DOHH2 (cell line): ENCODE results near the gene RUNX1.

Source experiments
- H3F3A ChIP-seq: fragments of 200-600 bp; sonication (generic), shearing (Covaris generic); 2 replicates; pipeline ENCODE4 v1.6.0; 2016; ENCODE audit warnings: antibody characterized with exemption, mild to moderate bottlenecking; ENCODE audit not compliant: control insufficient read depth, insufficient read depth
- H3K27ac ChIP-seq: fragments of 200-600 bp; sonication (generic); 2 replicates; pipeline ENCODE4 v1.5.1; 2014; ENCODE audit warnings: low read depth, mild to moderate bottlenecking, low read length, moderate library complexity
- H3K27me3 ChIP-seq: fragments of 200-600 bp; sonication (generic); 2 replicates; pipeline ENCODE4 v1.6.1; 2014; ENCODE audit warnings: mild to moderate bottlenecking, low read length, mixed read lengths; ENCODE audit not compliant: control insufficient read depth
- H3K36me3 ChIP-seq: fragments of 200-600 bp; sonication (generic); 2 replicates; pipeline ENCODE4 v1.6.1; 2014; ENCODE audit warnings: mild to moderate bottlenecking, low read length, moderate library complexity, mixed read lengths; ENCODE audit not compliant: control insufficient read depth
- H3K4me1 ChIP-seq: fragments of 200-600 bp; sonication (generic); 2 replicates; pipeline ENCODE4 v1.6.1; 2014; ENCODE audit warnings: mild to moderate bottlenecking, low read length, mixed read lengths; ENCODE audit not compliant: control insufficient read depth
- H3K4me2 ChIP-seq: fragments of 200-600 bp; sonication (generic); 2 replicates; pipeline ENCODE4 v1.6.0; 2014; ENCODE audit warnings: mild to moderate bottlenecking, low read length, moderate library complexity
- H3K4me3 ChIP-seq: fragments of 200-600 bp; sonication (generic); 2 replicates; pipeline ENCODE4 v1.5.1; 2014; ENCODE audit warnings: mild to moderate bottlenecking, low read length, mixed read lengths
- H3K79me2 ChIP-seq: fragments of 200-600 bp; sonication (generic); 2 replicates; pipeline ENCODE4 v1.6.1; 2014; ENCODE audit warnings: mild to moderate bottlenecking, low read length, mixed read lengths; ENCODE audit not compliant: control insufficient read depth
- H3K9me2 ChIP-seq: fragments of 200-600 bp; sonication (generic); replicated peaks from 2 replicates; pipeline ENCODE4 v1.6.1; 2014; ENCODE audit warnings: mild to moderate bottlenecking, low read length, mixed read lengths; ENCODE audit not compliant: control insufficient read depth
- H3K9me3 ChIP-seq: fragments of 200-600 bp; sonication (generic); 2 replicates; pipeline ENCODE4 v1.6.1; 2014; ENCODE audit warnings: antibody characterized with exemption, low read length, mixed read lengths; ENCODE audit not compliant: control insufficient read depth, insufficient read depth
- H4K20me1 ChIP-seq: fragments of 200-600 bp; sonication (generic); 2 replicates; pipeline ENCODE4 v1.6.0; 2014; ENCODE audit warnings: low read depth, mild to moderate bottlenecking, antibody characterized with exemption, low read length, moderate library complexity; ENCODE audit not compliant: control insufficient read depth, insufficient read depth
- EZH2phosphoT487 ChIP-seq: fragments of 200-600 bp; sonication (generic); IDR thresholded peaks from 2 replicates; pipeline ENCODE4 v1.6.1; 2017; ENCODE audit warnings: borderline replicate concordance, mild to moderate bottlenecking, antibody characterized with exemption, low read length, moderate library complexity, mixed read lengths
- TF ChIP-seq, protein P1 (sequence below): fragments of 200-600 bp; sonication (generic); IDR thresholded peaks from one replicate; pipeline ENCODE4 v1.5.1; 2014; ENCODE audit warnings: antibody characterized with exemption, mild to moderate bottlenecking, low read depth, low read length; ENCODE audit not compliant: poor library complexity, severe bottlenecking

The RUNX1 gene

DNA sequence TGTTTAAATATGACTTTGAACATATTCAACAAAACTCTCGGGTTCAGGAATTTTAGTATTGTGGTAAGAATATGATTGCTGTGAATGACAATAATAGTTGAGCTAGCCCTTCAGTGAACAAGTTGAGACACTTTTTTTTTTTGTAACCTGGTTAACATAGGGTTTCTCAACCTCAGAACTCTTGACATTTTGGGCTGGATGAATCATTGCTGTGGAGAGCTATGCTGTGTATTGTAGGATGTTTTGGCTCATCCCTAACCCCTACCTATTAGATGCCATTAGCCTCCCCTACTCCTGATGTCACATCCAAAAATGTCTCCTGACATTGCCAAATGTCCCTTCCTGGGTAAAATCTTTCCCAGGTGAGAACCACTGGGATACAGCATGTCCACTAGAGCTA, 113.7 kb downstream of the RUNX1 start:
- Histone ChIP-seq H3K4me1 (no peaks in the 10 kb centered on the region), H3K36me3 (0 out of 2 replicates have a peak, but pooled peaks cover 3% of the 10 kb centered on the region), H3K4me3 (no peak overlapping the region), H3K27ac (no peak overlapping the region), H3K4me2 (no peak overlapping the region), H3K27me3 (no peaks in the 10 kb centered on the region), H3K9me3 (no peaks in the 10 kb centered on the region), H3F3A (no peaks in the 10 kb centered on the region), H3K79me2 (peaks cover 80% of the 10 kb centered on the region), H3K9me2 (no peaks in the 10 kb centered on the region), H4K20me1 (no peaks in the 10 kb centered on the region)
- TF ChIP-seq EZH2phosphoT487, result no peak
- TF ChIP-seq, protein P1, sequence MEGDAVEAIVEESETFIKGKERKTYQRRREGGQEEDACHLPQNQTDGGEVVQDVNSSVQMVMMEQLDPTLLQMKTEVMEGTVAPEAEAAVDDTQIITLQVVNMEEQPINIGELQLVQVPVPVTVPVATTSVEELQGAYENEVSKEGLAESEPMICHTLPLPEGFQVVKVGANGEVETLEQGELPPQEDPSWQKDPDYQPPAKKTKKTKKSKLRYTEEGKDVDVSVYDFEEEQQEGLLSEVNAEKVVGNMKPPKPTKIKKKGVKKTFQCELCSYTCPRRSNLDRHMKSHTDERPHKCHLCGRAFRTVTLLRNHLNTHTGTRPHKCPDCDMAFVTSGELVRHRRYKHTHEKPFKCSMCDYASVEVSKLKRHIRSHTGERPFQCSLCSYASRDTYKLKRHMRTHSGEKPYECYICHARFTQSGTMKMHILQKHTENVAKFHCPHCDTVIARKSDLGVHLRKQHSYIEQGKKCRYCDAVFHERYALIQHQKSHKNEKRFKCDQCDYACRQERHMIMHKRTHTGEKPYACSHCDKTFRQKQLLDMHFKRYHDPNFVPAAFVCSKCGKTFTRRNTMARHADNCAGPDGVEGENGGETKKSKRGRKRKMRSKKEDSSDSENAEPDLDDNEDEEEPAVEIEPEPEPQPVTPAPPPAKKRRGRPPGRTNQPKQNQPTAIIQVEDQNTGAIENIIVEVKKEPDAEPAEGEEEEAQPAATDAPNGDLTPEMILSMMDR, result no peak

GRCh38 chr21:34934350-34934749, 114.8 kb downstream of the RUNX1 start:
- Histone ChIP-seq H3K79me2 (peaks cover 77% of the 10 kb centered on the region), H3K4me1 (no peaks in the 10 kb centered on the region)
- TF ChIP-seq, protein P1, result no peak
- TF ChIP-seq EZH2phosphoT487, result no peak

GRCh38 chr21:34933609-34934335, 115.3 kb downstream of the RUNX1 start:
- Histone ChIP-seq H3K36me3 (peaks cover 5% of the 10 kb centered on the region; the same call in 1 of the 2 replicates), H3K4me2 (no peak overlapping the region), H3K4me3 (no peak overlapping the region), H3F3A (no peaks in the 10 kb centered on the region), H3K9me3 (no peaks in the 10 kb centered on the region), H3K27ac (no peak overlapping the region), H3K27me3 (no peaks in the 10 kb centered on the region), H3K79me2 (peaks cover 77% of the 10 kb centered on the region), H3K4me1 (no peaks in the 10 kb centered on the region), H3K9me2 (no peaks in the 10 kb centered on the region), H4K20me1 (no peaks in the 10 kb centered on the region)
- no peak for TF ChIP-seq EZH2phosphoT487
- TF ChIP-seq, protein P1, result no peak

More at GRCh38 chr21:34934350-34934749, 114.8 kb downstream of the RUNX1 start:
- Histone ChIP-seq H3K9me3 (no peaks in the 10 kb centered on the region), H3K27me3 (no peaks in the 10 kb centered on the region), H3K27ac (no peak overlapping the region), H3F3A (no peaks in the 10 kb centered on the region), H3K4me3 (no peak overlapping the region), H3K9me2 (no peaks in the 10 kb centered on the region), H3K4me2 (no peak overlapping the region), H3K36me3 (0 out of 2 replicates have a peak, but pooled peaks cover 3% of the 10 kb centered on the region), H4K20me1 (no peaks in the 10 kb centered on the region)
